Peyer's patch (tissue), 4 donors: ENCODE measurements around the gene KDM1A.

Source experiments
- CTCF ChIP-seq, 6 experiments: fragments of 450-650 bp in 4 of 6; fragments of 200-600 bp in 2 of 6; sonication (generic) in 1 of 6; IDR thresholded peaks; one replicate each; pipeline ENCODE4 v1.5.1; 2017 to 2019; ENCODE audit warnings: antibody characterized with exemption in 6 of 6, mild to moderate bottlenecking in 3 of 6, moderate library complexity in 1 of 6
- POLR2A ChIP-seq, 2 donors: fragments of 450-650 bp; IDR thresholded peaks; one replicate each; pipeline ENCODE4 v1.5.1; 2017; ENCODE audit warnings: antibody characterized with exemption in 2 of 2, mild to moderate bottlenecking in 2 of 2, moderate library complexity in 2 of 2

- TF ChIP-seq CTCF (IDR thresholded peaks at IDR 0.05), result no peak
- no peak for TF ChIP-seq POLR2A (IDR thresholded peaks at IDR 0.05)
These were observed 32.1 kb downstream of the KDM1A start for GRCh38 chr1:23051290-23051909.
